GM18520 (cell line): ENCODE results near the gene WDFY2.
A peak's percentile ranks its signal among the peaks of the same experiment; 100 is the strongest.

Experiments
- ATAC-seq: cut with Tn5 transposase; IDR thresholded peaks from one replicate; pipeline ENCODE4 v1.9.1; 2021; ENCODE audit not compliant: unreplicated experiment

The WDFY2 gene

GRCh38 chr13:51763486-51763885, 179.2 kb downstream of the WDFY2 start:
- no peak for ATAC-seq

GRCh38 chr13:51764184-51765141, 180.2 kb downstream of the WDFY2 start:
- ATAC-seq = peak; percentile 73

- no peak for ATAC-seq
These were observed 180.9 kb downstream of the WDFY2 start for GRCh38 chr13:51765142-51765515.

GRCh38 chr13:51767100-51767499, 182.8 kb downstream of the WDFY2 start:
- ATAC-seq = no peak

GRCh38 chr13:51768378-51768921, 184.2 kb downstream of the WDFY2 start:
- no peak for ATAC-seq

- no peak for ATAC-seq
These were observed 184.7 kb downstream of the WDFY2 start for GRCh38 chr13:51768976-51769375.

- ATAC-seq = no peak
These were observed 185.3 kb downstream of the WDFY2 start for GRCh38 chr13:51769455-51770127.

- no peak for ATAC-seq
These were observed 185.9 kb downstream of the WDFY2 start for GRCh38 chr13:51770160-51770559.

- no peak for ATAC-seq
These were observed 186.6 kb downstream of the WDFY2 start for GRCh38 chr13:51770681-51771417.

GRCh38 chr13:51771418-51772104, 187.3 kb downstream of the WDFY2 start:
- ATAC-seq = no peak

GRCh38 chr13:51772105-51772455, 187.8 kb downstream of the WDFY2 start:
- ATAC-seq = no peak

- ATAC-seq = no peak
These were observed 188.5 kb downstream of the WDFY2 start for GRCh38 chr13:51772781-51773180.

- no peak for ATAC-seq
These were observed 189.3 kb downstream of the WDFY2 start for GRCh38 chr13:51773515-51773914.

- no peak for ATAC-seq
These were observed 191.9 kb downstream of the WDFY2 start for GRCh38 chr13:51776179-51776578.

GRCh38 chr13:51777921-51778320, 193.7 kb downstream of the WDFY2 start:
- no peak for ATAC-seq

GRCh38 chr13:51778392-51778791, 194.1 kb downstream of the WDFY2 start:
- no peak for ATAC-seq

GRCh38 chr13:51780099-51780498, 195.8 kb downstream of the WDFY2 start:
- ATAC-seq = no peak

- no peak for ATAC-seq
These were observed 197.2 kb downstream of the WDFY2 start for GRCh38 chr13:51781246-51782022.

- no peak for ATAC-seq
These were observed 197.9 kb downstream of the WDFY2 start for GRCh38 chr13:51782026-51782710.
